Germinal center (tissue), 1 donor: ENCODE data around the gene MARCHF6.
"Not testable (repeated sequence)": the region's sequence is repeated elsewhere in the genome, so short reads cannot be mapped to it uniquely, and the experiment has no call there.

ENCODE experiments used
- DNase-seq: peaks from one replicate; pipeline ENCODE4 v3.0.0; 2012; ENCODE audit warnings: mixed read lengths, low spot score

Gene MARCHF6, protein sequence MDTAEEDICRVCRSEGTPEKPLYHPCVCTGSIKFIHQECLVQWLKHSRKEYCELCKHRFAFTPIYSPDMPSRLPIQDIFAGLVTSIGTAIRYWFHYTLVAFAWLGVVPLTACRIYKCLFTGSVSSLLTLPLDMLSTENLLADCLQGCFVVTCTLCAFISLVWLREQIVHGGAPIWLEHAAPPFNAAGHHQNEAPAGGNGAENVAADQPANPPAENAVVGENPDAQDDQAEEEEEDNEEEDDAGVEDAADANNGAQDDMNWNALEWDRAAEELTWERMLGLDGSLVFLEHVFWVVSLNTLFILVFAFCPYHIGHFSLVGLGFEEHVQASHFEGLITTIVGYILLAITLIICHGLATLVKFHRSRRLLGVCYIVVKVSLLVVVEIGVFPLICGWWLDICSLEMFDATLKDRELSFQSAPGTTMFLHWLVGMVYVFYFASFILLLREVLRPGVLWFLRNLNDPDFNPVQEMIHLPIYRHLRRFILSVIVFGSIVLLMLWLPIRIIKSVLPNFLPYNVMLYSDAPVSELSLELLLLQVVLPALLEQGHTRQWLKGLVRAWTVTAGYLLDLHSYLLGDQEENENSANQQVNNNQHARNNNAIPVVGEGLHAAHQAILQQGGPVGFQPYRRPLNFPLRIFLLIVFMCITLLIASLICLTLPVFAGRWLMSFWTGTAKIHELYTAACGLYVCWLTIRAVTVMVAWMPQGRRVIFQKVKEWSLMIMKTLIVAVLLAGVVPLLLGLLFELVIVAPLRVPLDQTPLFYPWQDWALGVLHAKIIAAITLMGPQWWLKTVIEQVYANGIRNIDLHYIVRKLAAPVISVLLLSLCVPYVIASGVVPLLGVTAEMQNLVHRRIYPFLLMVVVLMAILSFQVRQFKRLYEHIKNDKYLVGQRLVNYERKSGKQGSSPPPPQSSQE

DNA sequence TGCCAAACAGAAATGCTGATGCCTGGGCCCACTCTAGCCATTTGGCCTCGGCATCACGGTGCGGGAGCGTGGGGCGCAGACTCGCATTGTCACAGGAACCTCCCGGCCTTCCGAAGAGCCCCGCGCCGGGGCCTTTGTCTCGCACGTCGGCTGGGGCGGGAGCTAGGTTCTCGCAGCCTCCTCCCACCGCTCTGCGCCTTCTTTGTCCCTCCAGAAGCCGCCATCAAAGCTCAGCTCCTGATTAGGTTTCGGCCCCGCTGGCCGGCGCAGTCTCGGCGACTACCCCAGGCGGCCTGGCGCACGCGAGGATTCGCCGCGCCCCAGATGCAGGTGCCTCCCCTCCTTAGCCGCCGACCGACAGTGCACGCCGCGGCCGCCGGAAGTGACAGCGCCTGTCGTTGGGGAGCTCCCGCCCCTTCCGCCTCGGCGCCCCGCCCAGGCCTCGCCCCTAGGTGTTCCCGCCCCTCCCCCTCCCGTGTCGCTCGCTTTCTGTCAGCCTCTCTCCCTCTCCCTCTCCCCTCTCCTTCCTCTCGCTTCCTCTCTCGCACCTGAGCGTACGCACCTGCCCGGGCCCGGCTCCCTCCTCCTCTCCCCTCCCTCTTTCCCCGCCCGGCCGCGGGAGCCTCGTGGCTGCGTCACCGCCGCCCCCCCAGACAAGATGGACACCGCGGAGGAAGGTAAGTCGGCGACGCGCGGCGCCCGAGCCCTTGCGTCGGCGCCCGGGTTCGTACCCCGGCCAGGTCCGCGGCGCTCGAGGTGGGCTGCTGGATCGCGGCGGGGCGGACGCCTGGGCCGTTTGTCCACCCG is at the start of gene MARCHF6:
MARCHF6 (plus strand) TSS at position 455 of the 807 bp plus-strand sequence; CDS start at position 659, 204 bp downstream.
- peak; percentile 91 for DNase-seq

DNA sequence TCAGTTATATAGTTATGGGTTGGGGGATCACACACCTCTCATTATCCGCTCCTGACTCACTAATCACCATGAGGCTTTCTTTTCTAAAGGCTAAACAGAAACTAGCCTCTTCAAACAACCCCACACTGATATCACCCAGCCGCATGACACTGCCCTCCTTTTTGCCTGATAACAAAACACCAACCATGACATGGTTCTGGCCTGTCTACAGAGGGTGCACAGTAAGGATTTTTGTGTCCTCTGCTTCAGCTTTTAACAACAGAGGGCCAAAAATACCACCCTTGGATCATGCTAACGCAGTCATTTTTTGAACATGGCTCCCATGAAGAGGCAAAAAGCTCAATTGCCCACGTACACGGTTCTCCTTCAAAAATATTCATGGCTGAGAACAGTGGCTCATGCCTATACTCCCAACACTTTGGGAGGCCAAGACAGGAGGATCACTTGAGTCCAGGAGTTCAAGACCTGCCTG is 49.8 kb upstream of the MARCHF6 start:
- no peak for DNase-seq

DNA sequence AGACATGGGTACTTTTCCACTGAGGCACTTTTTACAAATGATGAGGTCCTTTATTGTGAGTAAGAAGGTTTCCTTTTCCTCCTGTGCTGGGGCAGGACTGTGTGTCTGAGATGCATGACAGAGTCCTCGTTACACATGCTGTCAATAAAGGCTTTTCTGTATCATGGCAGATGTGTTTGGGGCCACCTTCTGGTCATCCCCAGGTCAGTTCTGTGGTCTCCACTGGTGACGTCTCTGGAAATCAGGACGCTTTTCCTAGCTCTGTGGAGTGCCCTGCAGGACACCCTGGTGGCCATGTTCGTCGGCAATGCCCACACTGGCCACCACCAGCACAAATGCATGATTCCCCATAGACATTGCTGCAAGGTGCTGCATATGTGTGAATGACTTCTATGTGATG is 48.6 kb upstream of the MARCHF6 start:
- no peak for DNase-seq

DNA sequence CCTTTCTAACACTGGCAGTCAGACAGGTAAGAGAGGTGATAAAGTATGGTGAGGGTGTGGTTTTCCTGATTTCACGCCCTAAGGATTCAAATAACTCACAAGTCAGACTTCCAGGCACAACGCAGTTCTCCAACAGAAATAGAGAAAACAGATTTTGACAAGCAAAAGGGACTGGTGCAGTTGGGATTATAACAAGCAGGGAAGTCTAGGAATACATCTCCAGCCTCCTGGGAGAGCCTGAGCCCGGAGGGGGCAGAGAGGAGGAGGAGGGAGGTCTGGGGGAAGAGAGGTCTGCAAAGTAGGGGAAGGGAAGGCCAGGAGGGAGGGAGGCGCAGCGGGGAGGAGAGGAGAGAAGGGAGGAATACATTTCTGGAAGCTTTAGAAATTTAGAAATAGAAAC is 47.4 kb upstream of the MARCHF6 start:
- DNase-seq, result no peak

DNA sequence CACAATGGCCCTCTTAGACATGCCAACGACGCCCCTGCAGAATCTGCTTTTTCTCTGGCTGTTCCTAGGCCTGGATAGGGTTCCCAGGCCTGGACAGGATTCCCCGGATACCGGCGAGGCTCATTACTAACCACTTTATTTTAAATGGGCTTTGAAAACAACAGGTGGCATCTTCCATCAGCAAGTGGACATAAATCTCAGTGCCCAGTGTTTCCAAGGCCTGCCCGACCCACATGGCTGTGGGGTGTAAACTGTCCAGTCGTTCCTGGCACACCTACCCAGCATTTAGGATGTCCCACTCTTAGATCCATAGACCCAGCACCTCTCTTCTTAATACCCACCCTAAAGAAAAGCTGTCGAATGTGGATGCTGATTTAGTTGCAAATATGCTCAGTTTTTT is 46.7 kb upstream of the MARCHF6 start:
- no peak for DNase-seq

DNA sequence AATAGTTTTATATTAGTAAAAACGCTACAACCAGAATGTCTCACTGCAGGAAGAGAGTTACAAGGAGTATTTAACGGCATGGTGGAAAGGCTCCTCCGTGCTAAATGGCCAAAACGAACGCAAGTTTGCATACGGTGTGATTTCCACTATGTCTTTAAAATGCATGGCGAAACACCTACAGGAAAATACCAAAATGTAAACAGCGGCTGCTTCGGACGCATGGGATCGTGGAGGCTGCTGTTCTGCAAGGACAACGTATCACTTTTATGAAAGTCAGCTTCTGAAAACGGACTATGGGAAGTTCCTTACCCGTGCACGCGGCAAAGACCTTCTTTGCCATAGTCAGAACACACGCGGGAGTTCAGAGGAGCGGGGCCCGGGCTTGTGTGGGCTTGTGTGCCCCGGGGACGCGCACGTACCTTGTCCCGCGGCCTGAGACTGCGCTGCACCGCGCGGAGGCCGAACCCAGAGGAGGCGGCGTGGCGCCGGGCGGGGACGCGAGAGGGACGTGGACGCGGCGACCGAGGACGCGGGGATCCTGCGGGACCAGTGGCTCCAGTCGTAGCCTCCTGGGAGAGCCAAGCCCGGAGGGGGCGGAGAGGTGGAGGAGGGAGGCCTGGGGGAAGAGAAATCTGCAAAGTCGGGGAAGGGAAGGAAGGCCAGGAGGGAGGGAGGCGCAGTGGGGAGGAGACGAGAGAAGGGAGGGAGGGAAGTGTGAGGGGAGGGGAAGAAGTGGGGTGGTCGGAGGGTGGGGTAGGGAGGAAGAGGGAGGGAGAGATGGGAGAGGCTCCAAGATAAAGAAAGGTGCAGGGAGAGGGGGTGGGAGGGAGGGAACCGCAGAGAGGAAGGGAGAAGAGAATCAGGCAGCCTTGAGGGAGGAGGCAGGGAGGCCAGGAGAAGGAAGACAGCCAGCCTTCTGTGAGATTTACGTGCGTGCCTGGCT is 46.0 kb upstream of the MARCHF6 start, which contains the start of gene CMBL:
CMBL (minus strand) TSS at position 697 of the 943 bp plus-strand sequence. CDS start 17,140 bp downstream, outside the sequence.
- peak; percentile 28 for DNase-seq

DNA sequence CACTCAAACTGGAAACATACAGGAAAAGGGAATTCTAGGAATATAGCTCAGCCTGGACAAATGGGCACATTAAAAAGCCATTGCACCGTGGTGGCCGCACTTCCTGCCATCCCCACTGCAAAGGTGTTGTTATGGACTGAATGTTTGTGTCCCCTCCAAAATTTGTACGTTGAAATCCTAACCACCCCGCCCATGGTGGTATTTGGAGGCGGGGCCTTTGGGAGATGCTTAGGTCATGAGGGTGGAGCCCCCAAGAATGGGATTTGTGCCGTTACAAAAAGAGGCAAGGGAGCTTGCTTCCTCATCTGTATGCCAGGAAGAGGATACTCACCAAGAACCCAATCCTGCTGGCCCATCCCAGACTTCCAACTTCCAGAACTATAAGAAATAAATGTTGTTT is 44.7 kb upstream of the MARCHF6 start:
- no peak for DNase-seq

DNA sequence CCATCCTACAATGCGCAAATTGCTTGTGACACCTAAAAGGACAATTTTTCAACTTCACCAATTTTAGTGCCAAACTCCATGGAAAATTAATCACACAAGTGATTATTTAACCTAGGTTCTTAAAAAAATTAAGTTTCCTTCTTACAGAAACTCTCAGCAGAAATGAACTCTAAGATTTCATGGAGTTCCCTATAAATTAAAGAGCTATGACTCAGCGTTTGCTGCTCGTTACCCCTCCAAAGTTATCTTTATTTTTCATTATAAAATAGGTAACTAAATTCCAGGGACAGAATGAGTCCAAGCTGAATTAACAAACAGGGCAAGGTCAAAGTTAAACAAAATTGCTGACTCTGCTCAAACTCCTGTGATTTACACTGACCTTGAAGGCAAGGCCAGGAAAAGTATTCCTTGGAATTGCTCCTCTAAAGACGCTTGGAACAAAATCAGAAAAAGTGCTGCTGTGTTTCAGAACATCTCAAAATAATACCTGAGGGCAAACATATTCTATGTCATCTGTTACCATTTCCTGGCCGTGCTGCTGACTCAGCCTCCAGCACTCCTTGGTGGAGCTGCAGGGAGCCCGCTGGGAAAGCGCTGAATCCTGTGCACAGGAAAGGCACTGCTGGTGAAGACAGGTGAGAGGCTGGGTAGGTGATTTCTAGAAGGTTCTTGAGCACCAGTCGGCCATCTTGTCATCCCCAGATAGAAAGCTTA is 43.3 kb upstream of the MARCHF6 start:
- DNase-seq, result no peak

DNA sequence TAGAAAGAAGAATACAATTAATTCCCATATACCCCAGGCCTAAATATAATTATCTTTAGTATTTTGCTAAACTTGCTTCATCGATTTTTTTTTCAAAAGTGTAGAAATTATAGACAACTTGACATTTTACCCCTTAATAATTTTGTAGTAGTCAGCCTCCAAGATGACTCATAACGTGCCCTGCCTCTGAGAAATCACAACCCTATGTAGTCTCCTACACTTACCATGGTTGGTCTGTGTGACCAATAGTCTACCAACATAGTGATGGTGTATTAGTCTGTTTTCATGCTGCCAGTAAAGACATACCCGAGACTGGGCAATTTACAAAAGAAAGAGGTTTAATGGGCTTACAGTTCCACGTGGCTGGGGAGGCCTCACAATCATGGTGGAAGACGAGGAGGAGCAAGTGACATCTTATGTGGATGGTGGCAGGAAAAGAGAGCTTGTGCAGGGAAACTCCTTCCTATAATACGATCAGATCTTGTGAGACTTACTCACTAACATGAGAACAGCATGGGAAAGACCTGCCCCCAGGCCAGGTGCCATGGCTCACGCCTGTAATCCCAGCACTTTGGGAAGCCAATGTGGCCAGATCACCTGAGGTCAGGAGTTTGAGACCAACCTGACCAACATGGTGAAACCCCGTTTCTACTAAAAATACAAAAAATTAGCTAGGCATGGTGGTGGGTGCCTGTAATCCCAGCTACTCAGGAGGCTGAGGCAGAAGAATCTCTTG is 42.5 kb upstream of the MARCHF6 start:
- not testable (repeated sequence) for DNase-seq

DNA sequence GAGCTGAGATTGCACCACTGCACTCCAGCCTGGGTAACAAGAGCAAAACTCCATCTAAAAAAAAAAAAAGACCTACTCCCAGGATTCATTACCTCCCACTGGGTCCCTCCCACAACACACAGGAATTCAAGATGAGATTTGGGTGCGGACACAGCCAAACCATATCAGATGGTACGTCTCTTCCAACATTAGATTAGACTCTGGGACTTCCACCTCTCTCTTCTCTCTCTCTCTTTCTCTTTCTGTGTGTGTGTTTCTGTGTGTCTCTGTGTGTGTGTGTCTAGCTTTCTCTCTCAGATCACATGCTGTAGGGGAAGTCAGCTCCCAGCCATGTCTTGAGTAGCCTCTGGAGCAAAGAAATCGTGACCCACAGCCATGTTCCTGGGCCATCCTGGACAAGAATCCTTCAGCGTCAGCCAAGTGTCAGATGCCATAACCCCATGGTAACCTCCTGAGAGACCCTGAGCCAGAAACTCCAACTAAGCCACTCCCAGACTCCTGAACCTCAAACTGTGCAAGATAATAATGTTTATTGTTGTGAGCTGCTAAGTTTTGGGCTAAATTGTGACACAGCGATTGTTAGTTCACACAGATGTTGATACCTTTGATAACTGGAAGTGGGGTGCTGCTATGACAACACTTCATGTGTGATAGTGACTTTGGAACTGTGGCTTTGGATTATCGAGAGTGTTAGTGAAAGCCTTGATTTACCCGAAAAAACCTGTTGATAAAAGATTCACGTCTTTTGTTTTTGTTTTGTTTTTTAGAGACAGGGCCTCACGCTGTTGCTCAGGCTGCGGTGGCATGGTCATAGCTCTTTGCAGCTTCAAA is 41.7 kb upstream of the MARCHF6 start:
- DNase-seq, result no peak

DNA sequence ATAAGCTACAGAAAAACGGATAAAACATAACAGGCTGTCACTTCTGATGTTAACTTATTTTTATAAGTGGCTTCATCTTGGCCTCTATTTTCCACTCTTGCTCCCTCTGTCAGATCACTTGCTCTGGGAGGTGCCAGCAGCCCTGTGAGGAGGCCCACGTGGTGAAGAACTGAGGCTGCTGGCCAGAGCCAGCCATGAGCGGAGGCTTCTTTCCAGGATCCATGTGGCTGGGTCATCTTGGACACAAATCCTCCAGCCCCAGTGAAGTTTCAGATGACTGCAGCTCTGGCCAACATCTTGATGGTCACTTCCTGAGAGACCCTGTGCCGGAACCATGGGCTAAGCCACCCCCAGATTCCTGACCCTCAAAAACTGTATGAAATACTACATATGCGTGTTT is 38.3 kb upstream of the MARCHF6 start:
- no peak for DNase-seq

DNA sequence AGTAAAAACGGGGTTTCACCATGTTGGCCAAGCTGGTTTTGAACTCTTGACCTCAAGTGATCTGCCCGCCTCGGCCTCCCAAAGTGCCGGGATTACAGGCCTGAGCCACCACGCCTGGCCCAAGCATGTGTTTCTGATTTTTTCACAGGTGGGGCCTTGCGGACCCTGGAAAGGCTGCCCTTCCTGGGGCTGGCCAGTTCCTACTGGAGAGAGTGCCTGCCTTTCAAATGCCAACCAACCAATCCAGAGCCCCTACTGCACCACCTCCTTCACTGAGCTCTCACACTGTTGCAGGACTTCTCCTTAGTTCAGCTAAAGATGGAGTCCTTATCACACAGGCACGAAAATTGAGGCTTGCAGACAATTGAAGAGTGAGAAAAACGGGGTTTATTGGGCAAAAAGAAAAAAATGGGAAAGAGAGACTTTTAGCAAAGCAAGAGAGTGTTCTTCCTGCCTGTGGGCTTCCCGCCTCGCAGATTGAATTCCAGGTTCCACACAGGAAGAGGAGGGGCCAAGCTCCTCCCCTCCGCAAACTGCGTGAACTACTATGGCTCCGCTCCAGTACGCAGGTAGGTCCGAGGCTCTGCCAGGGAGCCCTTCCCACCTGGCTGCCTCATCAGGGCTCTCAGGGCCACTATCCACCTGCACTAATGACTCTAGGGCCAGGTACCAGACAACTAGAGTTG is 37.5 kb upstream of the MARCHF6 start:
- DNase-seq, result no peak

DNA sequence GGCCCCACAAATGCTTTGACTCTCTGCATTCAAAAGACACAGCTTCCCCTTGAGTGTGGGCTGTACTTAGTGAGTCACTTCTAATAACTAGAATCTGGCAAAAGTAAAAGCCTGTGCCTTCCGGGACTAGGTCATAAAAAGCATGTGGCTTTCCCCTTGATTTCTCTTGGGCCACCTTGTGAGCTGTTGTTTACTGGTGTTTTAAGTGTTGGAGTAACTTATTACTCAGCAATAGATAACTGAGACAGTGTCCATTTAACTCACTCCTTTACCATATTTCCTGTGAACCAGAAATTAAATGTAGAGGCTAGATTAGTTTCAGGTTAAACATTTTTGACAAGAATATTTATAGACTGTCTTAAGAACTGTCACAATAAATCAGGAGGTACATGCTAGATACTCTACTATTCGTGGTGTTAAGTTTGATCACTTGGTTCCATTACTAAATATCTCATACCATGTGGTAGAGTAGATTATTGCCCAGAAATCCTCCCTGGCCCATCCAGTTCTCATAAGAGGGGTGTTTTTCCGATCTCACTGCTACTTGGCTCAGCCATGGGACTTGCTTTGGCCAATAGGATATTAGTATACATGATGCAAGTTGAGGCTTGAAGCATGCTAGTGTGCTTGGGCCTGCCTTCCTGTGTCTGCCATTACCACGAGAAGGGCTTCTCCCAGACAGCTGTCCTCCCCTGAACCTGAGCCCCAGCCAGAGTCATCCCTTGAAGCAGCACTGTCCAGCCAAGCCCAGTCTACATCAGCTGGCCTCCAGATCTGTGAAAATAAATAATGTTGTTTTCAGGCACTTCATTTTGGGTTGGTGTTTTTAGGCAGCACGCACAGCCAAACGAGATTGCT is 35.4 kb upstream of the MARCHF6 start:
- no peak for DNase-seq

DNA sequence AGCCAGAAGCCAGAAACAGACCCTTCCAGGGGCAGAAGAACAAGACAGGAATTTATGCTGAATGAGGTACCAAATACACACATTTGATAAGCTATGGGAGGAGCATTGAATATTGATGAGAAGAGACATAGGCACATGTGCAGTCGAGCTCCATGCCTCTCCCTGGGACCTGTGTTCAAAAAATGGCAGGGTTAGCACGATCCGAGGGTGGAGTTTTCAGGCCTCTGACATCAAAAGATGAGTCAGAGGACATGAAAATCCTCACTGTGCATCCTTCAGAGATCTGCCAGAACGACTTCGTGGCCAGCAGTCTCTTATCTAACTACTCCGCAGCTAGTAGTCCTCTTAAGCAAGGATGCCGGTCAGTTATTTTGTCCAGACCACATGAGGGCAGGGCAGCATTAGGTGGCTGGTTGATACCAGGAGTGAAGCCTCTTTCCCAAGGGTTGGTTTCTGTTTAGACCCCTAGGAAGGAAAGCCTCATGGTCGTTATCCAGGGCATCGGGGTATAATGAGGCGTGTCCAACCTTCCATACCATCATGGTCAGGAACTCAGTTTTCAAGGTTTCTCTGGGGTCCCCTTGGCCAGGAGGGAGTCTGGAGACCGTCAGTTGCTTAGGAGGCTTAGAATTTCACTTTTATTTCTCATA is 34.2 kb upstream of the MARCHF6 start:
- DNase-seq, result no peak

DNA sequence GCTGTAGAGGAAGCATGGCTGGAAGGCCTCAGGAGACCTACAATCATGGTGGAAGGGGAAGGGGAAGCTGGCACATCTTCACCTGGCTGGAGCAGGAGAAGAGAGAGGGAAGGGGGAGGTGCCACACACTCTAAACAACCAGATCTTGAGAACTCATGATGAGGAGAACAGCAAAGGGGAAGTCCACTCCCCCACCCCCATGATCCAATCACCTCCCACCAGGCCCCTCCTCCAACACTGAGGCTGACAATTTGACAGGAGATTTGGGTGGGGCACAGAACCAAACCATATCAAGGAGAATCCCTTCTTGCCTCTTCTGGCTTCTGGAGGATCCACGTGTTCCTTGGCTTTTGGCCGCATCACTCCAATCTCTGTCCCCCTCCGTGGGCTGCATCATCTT is 32.7 kb upstream of the MARCHF6 start:
- DNase-seq, result no peak

DNA sequence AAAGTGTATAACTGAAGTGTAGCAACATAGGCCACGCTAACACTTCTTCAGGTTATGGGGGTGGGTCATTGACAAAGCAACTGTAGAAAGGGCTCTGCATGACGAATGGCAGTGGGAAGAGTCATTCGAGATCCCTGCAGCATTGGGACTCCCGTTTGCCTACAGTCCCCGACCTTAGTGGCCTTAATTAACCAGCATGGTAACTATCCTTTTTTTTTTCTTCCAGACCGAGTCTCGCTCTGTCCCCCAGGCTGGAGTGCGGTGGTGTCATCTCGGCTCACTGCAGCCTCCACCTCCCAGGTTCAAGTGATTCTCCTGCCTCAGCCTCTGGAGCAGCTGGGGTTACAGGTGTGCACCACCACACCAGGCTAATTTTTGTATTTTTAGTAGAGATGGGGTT is 31.6 kb upstream of the MARCHF6 start:
- no peak for DNase-seq
